H9 (cell line): Measurements from ENCODE around the gene PLEK. TPM values are rescaled to one million over a fixed set of nuclear protein-coding genes. Genes with fewer than 3 reads are reported as not detected.

Experiments used
- DNase-seq: peaks from one replicate; pipeline ENCODE4 v3.0.0-alpha.2; 2017
- H2AFZ ChIP-seq: one replicate; pipeline ENCODE4 v1.6.1; 2013; ENCODE audit warnings: mild to moderate bottlenecking, low read length, control low read depth, moderate library complexity
- H2AK5ac ChIP-seq: 2 replicates; pipeline ENCODE4 v1.6.1; 2013; ENCODE audit warnings: low read length, control low read depth, mixed read lengths; ENCODE audit not compliant: insufficient read length
- H2BK120ac ChIP-seq: one replicate; pipeline ENCODE4 v1.6.1; 2013; ENCODE audit warnings: low read depth, mild to moderate bottlenecking, low read length, control low read depth, inconsistent platforms; ENCODE audit not compliant: poor library complexity, severe bottlenecking
- H2BK12ac ChIP-seq: 2 replicates; pipeline ENCODE4 v1.6.1; 2013; ENCODE audit warnings: low read length, control low read depth, mixed read lengths, low read depth; ENCODE audit not compliant: insufficient read length
- H2BK15ac ChIP-seq: 2 replicates; pipeline ENCODE4 v1.6.1; 2013; ENCODE audit warnings: low read depth, low read length, control low read depth
- H2BK20ac ChIP-seq: one replicate; pipeline ENCODE4 v1.6.1; 2013; ENCODE audit warnings: low read depth, mild to moderate bottlenecking, low read length, control low read depth, inconsistent platforms; ENCODE audit not compliant: poor library complexity, severe bottlenecking
- H2BK5ac ChIP-seq: 2 replicates; pipeline ENCODE4 v1.6.1; 2013; ENCODE audit warnings: low read length, control low read depth, mixed read lengths; ENCODE audit not compliant: insufficient read length
- H3K14ac ChIP-seq: 2 replicates; pipeline ENCODE4 v1.6.1; 2013; ENCODE audit warnings: low read length, control low read depth; ENCODE audit not compliant: insufficient read depth
- H3K18ac ChIP-seq: 2 replicates; pipeline ENCODE4 v1.6.1; 2013; ENCODE audit warnings: low read depth, mild to moderate bottlenecking, mixed read lengths, low read length, control low read depth; ENCODE audit not compliant: insufficient read length
- H3K23ac ChIP-seq: 2 replicates; pipeline ENCODE4 v1.6.1; 2013; ENCODE audit warnings: low read length, control low read depth, mixed read lengths, low read depth; ENCODE audit not compliant: insufficient read length
- H3K23me2 ChIP-seq: 2 replicates; pipeline ENCODE4 v1.6.1; 2013; ENCODE audit warnings: low read depth, mild to moderate bottlenecking, mixed read lengths, low read length, control low read depth; ENCODE audit not compliant: insufficient read length, poor library complexity, severe bottlenecking
- H3K27ac ChIP-seq: 2 replicates; pipeline ENCODE4 v1.5.1; 2013; ENCODE audit warnings: low read length, control low read depth, mixed read lengths, low read depth; ENCODE audit not compliant: insufficient read length
- H3K27me3 ChIP-seq: 2 replicates; pipeline ENCODE4 v1.6.1; 2013; ENCODE audit warnings: low read length, control low read depth, inconsistent platforms; ENCODE audit not compliant: insufficient read depth
- H3K4ac ChIP-seq: 2 replicates; pipeline ENCODE4 v1.6.1; 2013; ENCODE audit warnings: low read depth, mild to moderate bottlenecking, control low read depth, inconsistent platforms, low read length, moderate library complexity
- H3K4me1 ChIP-seq: 2 replicates; pipeline ENCODE4 v1.6.1; 2013; ENCODE audit warnings: low read length, control low read depth, inconsistent platforms; ENCODE audit not compliant: insufficient read depth
- H3K4me2 ChIP-seq: 2 replicates; pipeline ENCODE4 v1.6.1; 2013; ENCODE audit warnings: low read length, control low read depth, mixed read lengths; ENCODE audit not compliant: insufficient read length, insufficient read depth
- H3K56ac ChIP-seq: 2 replicates; pipeline ENCODE4 v1.6.1; 2013; ENCODE audit warnings: low read depth, mild to moderate bottlenecking, mixed read lengths, low read length, control low read depth; ENCODE audit not compliant: insufficient read length
- H3K79me1 ChIP-seq: 2 replicates; pipeline ENCODE4 v1.6.1; 2013; ENCODE audit warnings: low read depth, mild to moderate bottlenecking, moderate library complexity, low read length, control low read depth, inconsistent platforms; ENCODE audit not compliant: insufficient read depth, poor library complexity, severe bottlenecking
- H3K79me2 ChIP-seq: 2 replicates; pipeline ENCODE4 v1.6.1; 2013; ENCODE audit warnings: low read length, control low read depth, inconsistent platforms; ENCODE audit not compliant: insufficient read depth
- H3K9ac ChIP-seq: 2 replicates; pipeline ENCODE4 v1.6.1; 2013; ENCODE audit warnings: low read length, control low read depth, mixed read lengths; ENCODE audit not compliant: insufficient read length; ENCODE audit errors: extremely low read depth
- H3K9me3 ChIP-seq: one replicate; pipeline ENCODE4 v1.6.1; 2013; ENCODE audit warnings: low read depth, low read length, inconsistent platforms; ENCODE audit not compliant: control insufficient read depth
- H3T11ph ChIP-seq: one replicate; pipeline ENCODE4 v1.6.1; 2013; ENCODE audit warnings: mild to moderate bottlenecking, low read length, control low read depth, inconsistent platforms
- H4K20me1 ChIP-seq: one replicate; pipeline ENCODE4 v1.6.1; 2013; ENCODE audit not compliant: control insufficient read depth, insufficient read length, insufficient read depth
- H4K5ac ChIP-seq: 2 replicates; pipeline ENCODE4 v1.6.1; 2013; ENCODE audit warnings: low read depth, mild to moderate bottlenecking, mixed read lengths, low read length, control low read depth; ENCODE audit not compliant: insufficient read length
- H4K8ac ChIP-seq: replicated peaks from 2 replicates; pipeline ENCODE4 v1.6.1; 2013; ENCODE audit warnings: low read length, control low read depth, mixed read lengths, low read depth; ENCODE audit not compliant: insufficient read length
- H4K91ac ChIP-seq: 2 replicates; pipeline ENCODE4 v1.6.1; 2013; ENCODE audit warnings: low read depth, mild to moderate bottlenecking, moderate library complexity, mixed read lengths, low read length, control low read depth; ENCODE audit not compliant: insufficient read length
- H3K27ac Mint-ChIP-seq, 3 experiments: 2 replicates in 2 of 3; 3 replicates in 1 of 3; pipeline ENCODE4 v1.8.0; 2020 to 2021; ENCODE audit warnings: mixed read lengths in 3 of 3, mild to moderate bottlenecking in 1 of 3, moderate library complexity in 1 of 3
- H3K27me3 Mint-ChIP-seq: 2 replicates; pipeline ENCODE4 v1.8.0; 2021; ENCODE audit warnings: low read depth, mild to moderate bottlenecking, moderate library complexity, mixed read lengths
- H3K36me3 Mint-ChIP-seq, 3 experiments: 2 replicates in 2 of 3; 3 replicates in 1 of 3; pipeline ENCODE4 v1.8.0; 2020 to 2021; ENCODE audit warnings: low read depth in 3 of 3, mixed read lengths in 3 of 3; ENCODE audit not compliant: insufficient read depth in 1 of 3
- H3K4me1 Mint-ChIP-seq, 2 experiments: 2 replicates each; pipeline ENCODE4 v1.8.0; 2020; ENCODE audit warnings: mixed read lengths in 2 of 2
- H3K4me3 Mint-ChIP-seq, 2 experiments: 2 replicates in 1 of 2; 3 replicates in 1 of 2; pipeline ENCODE4 v1.8.0; 2020 to 2021; ENCODE audit warnings: mild to moderate bottlenecking in 2 of 2, mixed read lengths in 2 of 2, moderate library complexity in 1 of 2
- H3K9me3 Mint-ChIP-seq, 2 experiments: 2 replicates in 1 of 2; 3 replicates in 1 of 2; pipeline ENCODE4 v1.8.0; 2020; ENCODE audit warnings: mild to moderate bottlenecking in 2 of 2, mixed read lengths in 2 of 2, moderate library complexity in 1 of 2
- CTCF ChIP-seq: fragments of 200-600 bp; sonication (generic); conservative IDR thresholded peaks from 3 replicates; pipeline ENCODE4 v1.8.0; 2021; ENCODE audit warnings: antibody characterized with exemption, mild to moderate bottlenecking
- WGBS: extraction: QIAGEN DNeasy Blood & Tissue Kit; methylation state at CpG from one replicate; pipeline ENCODE4 v1.1.7; 2013; ENCODE audit warnings: missing lambda C conversion rate, low lambda C conversion rate, mixed read lengths; ENCODE audit not compliant: insufficient read length; ENCODE audit errors: extremely low coverage; 5-methylcytosine and 5-hydroxymethylcytosine counted together
- total RNA-seq: library from RNA; stranded (reverse); gene quantifications from 2 replicates; pipeline ENCODE4 v1.2.1, GENCODE V29; 2021

PLEK gene
- total RNA-seq, 1 experiment from 2014 or later, result not detected

- no peak for DNase-seq
- H3K56ac ChIP-seq, result no peak overlapping the region
- no peak for TF ChIP-seq CTCF
- Mint-ChIP-seq H3K4me1 (peaks cover 0 to 3% of the 10 kb centered on the region in 2 experiments; a peak in 1 of 4 replicates), H3K9me3 (no peaks in the 10 kb centered on the region; a peak in 2 of 5 replicates), H3K27ac (no peak overlapping the region), H3K4me3 (no peak overlapping the region), H3K36me3 (no peaks in the 10 kb centered on the region), H3K27me3 (no peaks in the 10 kb centered on the region)
- no peak overlapping the region for H2BK120ac ChIP-seq
- no peak overlapping the region for H4K91ac ChIP-seq
- H2AK5ac ChIP-seq, result no peak overlapping the region
- H3K4me2 ChIP-seq, result no peak overlapping the region
- no peak overlapping the region for H2BK12ac ChIP-seq
- H3K4ac ChIP-seq, result no peak overlapping the region
- H2AFZ ChIP-seq, result no peak overlapping the region
- no peak overlapping the region for H3K23ac ChIP-seq
- no peaks in the 10 kb centered on the region for H3K27me3 ChIP-seq
- no peak overlapping the region for H3K9ac ChIP-seq
- H3K14ac ChIP-seq, result no peak overlapping the region
- H2BK20ac ChIP-seq, result no peak overlapping the region
- H3T11ph ChIP-seq, result no peak overlapping the region
- no peaks in the 10 kb centered on the region for H3K79me1 ChIP-seq
- H2BK5ac ChIP-seq, result no peak overlapping the region
- H3K23me2 ChIP-seq, result no peaks in the 10 kb centered on the region
- no peak overlapping the region for H4K8ac ChIP-seq
- no peaks in the 10 kb centered on the region for H4K20me1 ChIP-seq
- no CpG with 5 or more reads among the region's 10 CpGs for WGBS
- H4K5ac ChIP-seq, result no peak overlapping the region
- no peak overlapping the region for H3K18ac ChIP-seq
- H3K4me1 ChIP-seq, result no peaks in the 10 kb centered on the region
- H2BK15ac ChIP-seq, result no peak overlapping the region
- no peaks in the 10 kb centered on the region for H3K9me3 ChIP-seq
- H3K27ac ChIP-seq, result no peak overlapping the region
- H3K79me2 ChIP-seq, result no peaks in the 10 kb centered on the region
These were observed 61.9 kb downstream of the PLEK start for GRCh38 chr2:68426848-68427579.
